Stimulated activated CD4-positive, alpha-beta T cell treated with anti-CD3 and anti-CD28 coated beads, Interleukin-15, amount 100 ng/mL, for 48 hours (primary cell): Measurements from ENCODE around the gene KLRF2.

Experiments
- DNase-seq, 2 donors: peaks; one replicate each; pipeline ENCODE4 v3.0.0-alpha.2; 2020; ENCODE audit warnings: low read depth in 2 of 2

KLRF2 gene

GRCh38 chr12:9936591-9936990 lies 55.3 kb downstream of the KLRF2 start:
- no peak for DNase-seq

GRCh38 chr12:9940375-9940774 lies 59.1 kb downstream of the KLRF2 start:
- no peak for DNase-seq

GRCh38 chr12:9941838-9942237 lies 60.5 kb downstream of the KLRF2 start:
- no peak for DNase-seq

- no peak for DNase-seq
These were observed 62.0 kb downstream of the KLRF2 start for GRCh38 chr12:9943240-9943639.

- DNase-seq, result no peak
These were observed 63.1 kb downstream of the KLRF2 start for GRCh38 chr12:9944391-9944790.
